OCI-LY7 (cell line): ENCODE measurements around the gene LY6G6D. TPM values are rescaled to one million over a fixed set of nuclear protein-coding genes. Genes with fewer than 3 reads are reported as not detected.

ENCODE experiments used
- BruUV-seq: library from RNA; stranded (reverse); fragments of 400-500 nt; replicated peaks from 2 replicates; lab custom pipeline; 2021; lab: Mats Ljungman, UMichigan
- CTCF ChIA-PET: fragments of 300-600 bp; sonication (Branson Sonifier 250); formaldehyde crosslinking; loops from one replicate; lab custom pipeline; 2022; ENCODE audit warnings: antibody characterized with exemption; ENCODE audit not compliant: unreplicated experiment; lab: Charles Lee
- POLR2A ChIA-PET: fragments of 300-600 bp; sonication (Branson Sonifier 250); formaldehyde crosslinking; loops from one replicate; lab custom pipeline; 2022; ENCODE audit warnings: antibody characterized with exemption; lab: Charles Lee
- DNase-seq: peaks from one replicate; pipeline ENCODE4 v3.0.0-alpha.2; 2015; ENCODE audit warnings: low spot score
- H2AFZ ChIP-seq: fragments of 200-600 bp; sonication (generic), shearing (Covaris generic); 2 replicates; pipeline ENCODE4 v1.6.1; 2014; ENCODE audit warnings: mild to moderate bottlenecking, antibody characterized with exemption, low read length, moderate library complexity
- H3K27ac ChIP-seq: fragments of 200-600 bp; sonication (generic); 2 replicates; pipeline ENCODE4 v1.5.1; 2014; ENCODE audit warnings: mixed run types, low read depth, mild to moderate bottlenecking, moderate library complexity, low read length, inconsistent platforms; ENCODE audit not compliant: poor library complexity, severe bottlenecking
- H3K36me3 ChIP-seq: fragments of 200-600 bp; sonication (generic); 2 replicates; pipeline ENCODE4 v1.6.1; 2014; ENCODE audit warnings: mild to moderate bottlenecking, antibody characterized with exemption, low read length, moderate library complexity, mixed read lengths; ENCODE audit not compliant: insufficient read depth
- H3K4me1 ChIP-seq: fragments of 200-600 bp; sonication (generic); 2 replicates; pipeline ENCODE4 v1.5.1; 2014; ENCODE audit warnings: mild to moderate bottlenecking, low read length; ENCODE audit not compliant: insufficient read depth, poor library complexity, severe bottlenecking
- H3K4me2 ChIP-seq: fragments of 200-600 bp; sonication (generic); 2 replicates; pipeline ENCODE4 v1.6.1; 2014; ENCODE audit warnings: mild to moderate bottlenecking, low read length
- H3K4me3 ChIP-seq: fragments of 200-600 bp; sonication (generic); 2 replicates; pipeline ENCODE4 v1.5.1; 2014; ENCODE audit warnings: mild to moderate bottlenecking, low read depth, low read length; ENCODE audit not compliant: poor library complexity, severe bottlenecking
- H3K79me2 ChIP-seq: fragments of 200-600 bp; sonication (generic); 2 replicates; pipeline ENCODE4 v1.6.1; 2016; ENCODE audit warnings: low read depth, mild to moderate bottlenecking, low read length, moderate library complexity, mixed read lengths; ENCODE audit not compliant: insufficient read depth
- H3K9me2 ChIP-seq: fragments of 200-600 bp; sonication (generic); 2 replicates; pipeline ENCODE4 v1.6.1; 2016; ENCODE audit warnings: mild to moderate bottlenecking, low read length, mixed read lengths; ENCODE audit not compliant: insufficient read depth
- H3K9me3 ChIP-seq: fragments of 200-600 bp; sonication (generic); 2 replicates; pipeline ENCODE4 v1.6.1; 2014; ENCODE audit warnings: mild to moderate bottlenecking, mixed run types, low read length, mixed read lengths
- H4K20me1 ChIP-seq: fragments of 200-600 bp; sonication (generic); 2 replicates; pipeline ENCODE4 v1.6.1; 2014; ENCODE audit warnings: mild to moderate bottlenecking, antibody characterized with exemption, low read length, moderate library complexity, mixed read lengths; ENCODE audit not compliant: insufficient read depth
- CTCF ChIP-seq: fragments of 200-600 bp; sonication (generic); conservative IDR thresholded peaks from 2 replicates; pipeline ENCODE4 v1.5.1; 2014; ENCODE audit warnings: mild to moderate bottlenecking, antibody characterized with exemption, low read length, moderate library complexity, mixed read lengths
- EZH2phosphoT487 ChIP-seq: fragments of 200-600 bp; sonication (generic); IDR thresholded peaks from 2 replicates; pipeline ENCODE4 v1.6.1; 2018; ENCODE audit warnings: low read depth, borderline replicate concordance, mild to moderate bottlenecking, mixed run types, antibody characterized with exemption, low read length, moderate library complexity, mixed read lengths
- intact Hi-C: fragments of 100-400 bp; cut with micrococcal nuclease; formaldehyde crosslinking; loops from one replicate; pipeline ENCODE4 v1.10.0; 2022; ENCODE audit not compliant: unreplicated experiment
- total RNA-seq, 2 experiments: library from RNA; depleted of rRNA in 1 of 2; stranded (reverse); fragments of >200 nt in 1 of 2; shearing (Covaris generic) in 1 of 2; gene quantifications; 2 replicates each; pipeline ENCODE4 v1.2.3, GENCODE V29; 2014 to 2022

LY6G6D gene
- total RNA-seq, 2 experiments from 2014 or later, result not detected

GRCh38 chr6:31702819-31703716 lies 12.1 kb upstream of the LY6G6D start, which contains the start of gene ABHD16A:
Gene ABHD16A, minus strand, starts transcription at chr6:31703324. Its CDS starts 43 bp downstream, at chr6:31703281.
- no peaks in the 10 kb centered on the region for H3K9me3 ChIP-seq
- H3K4me2 ChIP-seq, result peak within 1 kb of the TSS; percentile 98
- CTCF ChIA-PET, result interaction anchor here (0.9 kb wide), 1 partner anchor 37 kb away, joined by 3 read pairs; the partner anchor contains the start of gene MSH5
- BruUV-seq, result no TSS peak
- H3K36me3 ChIP-seq, result peaks cover 16% of the 10 kb centered on the region
- H3K27ac ChIP-seq, result peak within 1 kb of the TSS; percentile 74
- POLR2A ChIA-PET, result interaction anchor here (0.6 to 1.9 kb wide), 10 partner anchors 21 to 752 kb away, joined by 3 to 7 read pairs (median 4); partner anchors contain the start of genes CLIC1, HSPA1B and MSH5
- H2AFZ ChIP-seq, result peak within 1 kb of the TSS; percentile 88
- peaks cover 20% of the 10 kb centered on the region for H3K4me1 ChIP-seq
- DNase-seq, result peak; percentile 99
- H3K79me2 ChIP-seq, result peaks cover 14% of the 10 kb centered on the region; the same call in 1 of the 2 replicates
- peak within 1 kb of the TSS; percentile 78 for H3K4me3 ChIP-seq
- H4K20me1 ChIP-seq, result no peaks in the 10 kb centered on the region
- H3K9me2 ChIP-seq, result no peaks in the 10 kb centered on the region
- no peak for TF ChIP-seq EZH2phosphoT487
- TF ChIP-seq CTCF, result no peak
- intact Hi-C loops, result loop anchor here (1.0 to 10.0 kb wide), 4 partner anchors 24 to 252 kb away; partner anchors contain the start of genes NELFE and SKIC2

- Histone ChIP-seq H3K27ac (no peak overlapping the region), H3K4me3 (no peak overlapping the region), H3K4me2 (no peak overlapping the region), H3K4me1 (peaks cover 23% of the 10 kb centered on the region), H2AFZ (no peak overlapping the region), H3K9me2 (no peaks in the 10 kb centered on the region), H3K79me2 (peaks cover 14% of the 10 kb centered on the region; the same call in 1 of the 2 replicates), H3K36me3 (no peaks in the 10 kb centered on the region), H3K9me3 (no peaks in the 10 kb centered on the region), H4K20me1 (no peaks in the 10 kb centered on the region)
- no TSS peak for BruUV-seq
- no peak for DNase-seq
- intact Hi-C loops, result loop anchor here (10.0 kb wide), 1 partner anchor 249 kb away; the partner anchor contains the start of genes NELFE and SKIC2
- no peak for TF ChIP-seq CTCF
- no peak for TF ChIP-seq EZH2phosphoT487
- CTCF ChIA-PET, result no interaction called here
- POLR2A ChIA-PET, result interaction anchor here (0.7 kb wide), 1 partner anchor 52 kb away, joined by 7 read pairs; no protein-coding TSS in a partner anchor
These were observed 9.2 kb upstream of the LY6G6D start for GRCh38 chr6:31705931-31706330.
